Caco-2 (cell line): ENCODE data around the gene DOCK4. TPM values are rescaled to one million over a fixed set of nuclear protein-coding genes. Genes with fewer than 3 reads are reported as not detected.

Experiments
- BruUV-seq: library from RNA; stranded (reverse); fragments of 400-500 nt; replicated peaks from 2 replicates; lab custom pipeline; 2021; lab: Mats Ljungman, UMichigan
- CTCF ChIA-PET: fragments of 300-600 bp; sonication (Branson Sonifier 250); formaldehyde crosslinking; loops from one replicate; lab custom pipeline; 2022; ENCODE audit warnings: antibody characterized with exemption; lab: Charles Lee
- POLR2A ChIA-PET: fragments of 300-600 bp; sonication (Branson Sonifier 250); formaldehyde crosslinking; loops from one replicate; lab custom pipeline; 2022; ENCODE audit warnings: antibody characterized with exemption; lab: Charles Lee
- DNase-seq, 2 experiments: peaks; one replicate each; pipeline versions ENCODE4 v3.0.0 to v3.0.0-alpha.2; 2020 to 2022
- H3K27me3 ChIP-seq: replicated peaks from 2 replicates; pipeline ENCODE4 v1.6.0; 2011; ENCODE audit warnings: low read length; ENCODE audit not compliant: control insufficient read depth, insufficient read depth
- H3K36me3 ChIP-seq: 2 replicates; pipeline ENCODE4 v1.5.1; 2011; ENCODE audit warnings: low read length; ENCODE audit not compliant: control insufficient read depth, insufficient read depth
- H3K4me1 ChIP-seq: fragments of 250-450 bp; sonication (Bioruptor Pico); 2 replicates; pipeline ENCODE4 v1.5.1; 2020; ENCODE audit warnings: mild to moderate bottlenecking
- H3K4me3 ChIP-seq: 2 replicates; pipeline ENCODE4 v1.5.1; 2011; ENCODE audit warnings: low read depth, mild to moderate bottlenecking, control low read depth, low read length
- H3K9me3 ChIP-seq: fragments of 250-450 bp; sonication (Bioruptor Pico); 2 replicates; pipeline ENCODE4 v1.5.1; 2020; ENCODE audit warnings: mild to moderate bottlenecking, moderate library complexity
- H3K27ac Mint-ChIP-seq: one replicate; pipeline ENCODE4 v1.8.0; 2022; ENCODE audit warnings: mixed read lengths; ENCODE audit not compliant: unreplicated experiment
- H3K27me3 Mint-ChIP-seq: one replicate; pipeline ENCODE4 v1.8.0; 2022; ENCODE audit warnings: mixed read lengths; ENCODE audit not compliant: insufficient read depth, unreplicated experiment
- H3K36me3 Mint-ChIP-seq: one replicate; pipeline ENCODE4 v1.8.0; 2022; ENCODE audit warnings: mild to moderate bottlenecking, mixed read lengths; ENCODE audit not compliant: insufficient read depth, unreplicated experiment
- H3K4me1 Mint-ChIP-seq: one replicate; pipeline ENCODE4 v1.8.0; 2022; ENCODE audit warnings: low read depth, mixed read lengths; ENCODE audit not compliant: unreplicated experiment
- H3K4me3 Mint-ChIP-seq: one replicate; pipeline ENCODE4 v1.8.0; 2022; ENCODE audit warnings: mild to moderate bottlenecking, moderate library complexity, mixed read lengths; ENCODE audit not compliant: unreplicated experiment
- H3K9me3 Mint-ChIP-seq: one replicate; pipeline ENCODE4 v1.8.0; 2022; ENCODE audit warnings: mixed read lengths; ENCODE audit not compliant: unreplicated experiment
- CTCF ChIP-seq, 2 experiments: fragments of 200-600 bp in 1 of 2; IDR thresholded peaks; 1 replicate in 1 of 2; 2 replicates in 1 of 2; pipeline versions ENCODE4 v1.5.1 to v1.8.0; 2011 to 2022; ENCODE audit warnings: antibody characterized with exemption in 1 of 2, control low read depth in 1 of 2, inconsistent platforms in 1 of 2, low read depth in 1 of 2, low read length in 1 of 2, mild to moderate bottlenecking in 1 of 2, moderate library complexity in 1 of 2; ENCODE audit not compliant: insufficient read depth in 1 of 2, severe bottlenecking in 1 of 2, unreplicated experiment in 1 of 2
- intact Hi-C: fragments of 100-400 bp; cut with micrococcal nuclease; formaldehyde crosslinking; loops from one replicate; pipeline ENCODE4 v1.10.0; 2022; ENCODE audit not compliant: unreplicated experiment
- total RNA-seq: library from RNA; stranded (reverse); gene quantifications from 2 replicates; pipeline ENCODE4 v1.2.3, GENCODE V29; 2022

Gene DOCK4
- total RNA-seq, 1 experiment from 2014 or later = 2.0 TPM

GRCh38 chr7:112073530-112073929, 132.7 kb downstream of the DOCK4 start:
- Mint-ChIP-seq H3K27me3 (no peaks in the 10 kb centered on the region), H3K9me3 (no peaks in the 10 kb centered on the region), H3K36me3 (no peaks in the 10 kb centered on the region), H3K4me3 (no peak overlapping the region), H3K4me1 (no peaks in the 10 kb centered on the region), H3K27ac (no peak overlapping the region)
- intact Hi-C loops = loop anchor here (10.0 kb wide), 1 partner anchor 341 kb away; no protein-coding TSS in a partner anchor
- CTCF ChIA-PET = no interaction called here
- POLR2A ChIA-PET = no interaction called here
- Histone ChIP-seq H3K36me3 (no peaks in the 10 kb centered on the region), H3K27me3 (no peaks in the 10 kb centered on the region), H3K9me3 (no peaks in the 10 kb centered on the region), H3K4me1 (no peaks in the 10 kb centered on the region), H3K4me3 (no peak overlapping the region)
- BruUV-seq = no TSS peak
- no peak for TF ChIP-seq CTCF (IDR thresholded peaks at IDR 0.05; ENCODE audit: insufficient read depth in 1 of 2, low read depth in 1 of 2, low read length in 1 of 2, severe bottlenecking in 1 of 2, unreplicated experiment in 1 of 2)
- DNase-seq = no peak

GRCh38 chr7:112072541-112073245, 133.5 kb downstream of the DOCK4 start:
- no peaks in the 10 kb centered on the region for H3K36me3 ChIP-seq

GRCh38 chr7:112071856-112072255, 134.3 kb downstream of the DOCK4 start:
- BruUV-seq = no TSS peak
- intact Hi-C loops = loop anchor here (10.0 kb wide), 1 partner anchor 343 kb away; no protein-coding TSS in a partner anchor
- H3K4me3 Mint-ChIP-seq = no peak overlapping the region
- Histone ChIP-seq H3K4me3 (no peak overlapping the region), H3K36me3 (no peaks in the 10 kb centered on the region), H3K27me3 (no peaks in the 10 kb centered on the region), H3K4me1 (no peaks in the 10 kb centered on the region), H3K9me3 (no peaks in the 10 kb centered on the region)
- H3K27me3 Mint-ChIP-seq = no peaks in the 10 kb centered on the region
- ChIA-PET CTCF (no interaction called here), POLR2A (no interaction called here)
- no peak for DNase-seq
- no peaks in the 10 kb centered on the region for H3K9me3 Mint-ChIP-seq
- no peaks in the 10 kb centered on the region for H3K36me3 Mint-ChIP-seq
- TF ChIP-seq CTCF (IDR thresholded peaks at IDR 0.05; ENCODE audit: insufficient read depth in 1 of 2, low read depth in 1 of 2, low read length in 1 of 2, severe bottlenecking in 1 of 2, unreplicated experiment in 1 of 2) = no peak
- no peak overlapping the region for H3K27ac Mint-ChIP-seq
- H3K4me1 Mint-ChIP-seq = no peaks in the 10 kb centered on the region

More at GRCh38 chr7:112072541-112073245, 133.5 kb downstream of the DOCK4 start:
- no peaks in the 10 kb centered on the region for H3K4me1 ChIP-seq
- no peaks in the 10 kb centered on the region for H3K27me3 Mint-ChIP-seq
- DNase-seq = no peak
- H3K9me3 Mint-ChIP-seq = no peaks in the 10 kb centered on the region
- H3K4me1 Mint-ChIP-seq = no peaks in the 10 kb centered on the region
- BruUV-seq = no TSS peak
- intact Hi-C loops = loop anchor here (10.0 kb wide), 1 partner anchor 342 kb away; no protein-coding TSS in a partner anchor
- no peak overlapping the region for H3K27ac Mint-ChIP-seq
- H3K36me3 Mint-ChIP-seq = no peaks in the 10 kb centered on the region
- ChIA-PET CTCF (no interaction called here), POLR2A (no interaction called here)
- no peak overlapping the region for H3K4me3 ChIP-seq
- no peak for TF ChIP-seq CTCF (IDR thresholded peaks at IDR 0.05; ENCODE audit: insufficient read depth in 1 of 2, low read depth in 1 of 2, low read length in 1 of 2, severe bottlenecking in 1 of 2, unreplicated experiment in 1 of 2)
- H3K27me3 ChIP-seq = no peaks in the 10 kb centered on the region
- H3K9me3 ChIP-seq = no peaks in the 10 kb centered on the region
- H3K4me3 Mint-ChIP-seq = no peak overlapping the region
